NCI-H524 (cell line): ENCODE measurements around the gene ANKRD6.
A peak's percentile ranks its signal among the peaks of the same experiment; 100 is the strongest.

ENCODE experiments used
- DNase-seq, 2 experiments: peaks; one replicate each; lab custom pipeline; 2025; lab: John Stamatoyannopoulos, UW

ANKRD6 gene

GRCh38 chr6:89509777-89510281 is 76.9 kb downstream of the ANKRD6 start:
- peak in 1 of 2 experiments; percentile 30 for DNase-seq

GRCh38 chr6:89510393-89510792 is 77.4 kb downstream of the ANKRD6 start:
- no peak for DNase-seq

- no peak for DNase-seq
Observed at GRCh38 chr6:89518352-89519055, 85.6 kb downstream of the ANKRD6 start.

- DNase-seq: no peak
Observed at GRCh38 chr6:89520736-89521135, 87.8 kb downstream of the ANKRD6 start.

- no peak for DNase-seq
Observed at GRCh38 chr6:89522778-89523177, 89.8 kb downstream of the ANKRD6 start.

- DNase-seq: no peak
Observed at GRCh38 chr6:89525786-89526562, 93.0 kb downstream of the ANKRD6 start.

GRCh38 chr6:89526563-89526869 is 93.6 kb downstream of the ANKRD6 start:
- DNase-seq: no peak

- no peak for DNase-seq
Observed at GRCh38 chr6:89527634-89528033, 94.7 kb downstream of the ANKRD6 start.

- DNase-seq: no peak
Observed at GRCh38 chr6:89528866-89529265, 95.9 kb downstream of the ANKRD6 start.

- DNase-seq: no peak
Observed at GRCh38 chr6:89530982-89531381, 98.0 kb downstream of the ANKRD6 start.

GRCh38 chr6:89536231-89536630 is 103.3 kb downstream of the ANKRD6 start:
- DNase-seq: no peak

GRCh38 chr6:89539779-89540178 is 106.8 kb downstream of the ANKRD6 start:
- DNase-seq: no peak

GRCh38 chr6:89542081-89542857 is 109.3 kb downstream of the ANKRD6 start:
- no peak for DNase-seq

GRCh38 chr6:89542866-89543265 is 109.9 kb downstream of the ANKRD6 start:
- no peak for DNase-seq

- DNase-seq: no peak
Observed at GRCh38 chr6:89547281-89547680, 114.3 kb downstream of the ANKRD6 start.

GRCh38 chr6:89553431-89553830 is 120.5 kb downstream of the ANKRD6 start:
- DNase-seq: no peak

- no peak for DNase-seq
Observed at GRCh38 chr6:89554106-89554505, 121.2 kb downstream of the ANKRD6 start.

GRCh38 chr6:89555031-89555430 is 122.1 kb downstream of the ANKRD6 start:
- DNase-seq: no peak

GRCh38 chr6:89555806-89556205 is 122.9 kb downstream of the ANKRD6 start:
- no peak for DNase-seq

- DNase-seq: no peak
Observed at GRCh38 chr6:89559487-89559886, 126.5 kb downstream of the ANKRD6 start.

- peak; percentile 74 to 80 for DNase-seq
Observed at GRCh38 chr6:89562093-89562973, 129.4 kb downstream of the ANKRD6 start.

GRCh38 chr6:89563866-89564265 is 130.9 kb downstream of the ANKRD6 start:
- DNase-seq: no peak
